NCI-H82 (cell line): Measurements from ENCODE around the gene LMCD1.

Source experiments
- DNase-seq: peaks from one replicate; lab custom pipeline; 2025; lab: John Stamatoyannopoulos, UW

The LMCD1 gene

GRCh38 chr3:8484409-8485140, 17.0 kb upstream of the LMCD1 start:
- no peak for DNase-seq

GRCh38 chr3:8485141-8485870, 16.3 kb upstream of the LMCD1 start:
- DNase-seq = no peak

- DNase-seq = no peak
These were observed 15.7 kb upstream of the LMCD1 start for GRCh38 chr3:8485943-8486342.

GRCh38 chr3:8486434-8486833, 15.2 kb upstream of the LMCD1 start:
- no peak for DNase-seq

GRCh38 chr3:8486936-8487335, 14.7 kb upstream of the LMCD1 start:
- no peak for DNase-seq

GRCh38 chr3:8488411-8488810, 13.2 kb upstream of the LMCD1 start:
- no peak for DNase-seq

GRCh38 chr3:8488877-8489276, 12.7 kb upstream of the LMCD1 start:
- DNase-seq = no peak

GRCh38 chr3:8489278-8489792, 12.3 kb upstream of the LMCD1 start:
- DNase-seq = no peak

GRCh38 chr3:8490079-8490552, 11.5 kb upstream of the LMCD1 start:
- no peak for DNase-seq

GRCh38 chr3:8491271-8492144, 10.1 kb upstream of the LMCD1 start:
- no peak for DNase-seq

- DNase-seq = no peak
These were observed 8.7 kb upstream of the LMCD1 start for GRCh38 chr3:8492744-8493511.

- DNase-seq = no peak
These were observed 7.9 kb upstream of the LMCD1 start for GRCh38 chr3:8493744-8494143.

GRCh38 chr3:8494327-8494726, 7.3 kb upstream of the LMCD1 start:
- DNase-seq = no peak

GRCh38 chr3:8497582-8497981, 4.0 kb upstream of the LMCD1 start:
- no peak for DNase-seq

GRCh38 chr3:8499181-8499611, 2.4 kb upstream of the LMCD1 start:
- no peak for DNase-seq

- DNase-seq = peak; percentile 58
These were observed 1.2 kb upstream of the LMCD1 start for GRCh38 chr3:8500319-8500988.

GRCh38 chr3:8500989-8501370, 643 bp upstream of the LMCD1 start:
- DNase-seq = no peak

GRCh38 chr3:8503461-8503860, 1.8 kb downstream of the LMCD1 start:
- DNase-seq = no peak

GRCh38 chr3:8503871-8504610, 2.4 kb downstream of the LMCD1 start:
- DNase-seq = peak; percentile 54

GRCh38 chr3:8504611-8504973, 3.0 kb downstream of the LMCD1 start:
- no peak for DNase-seq
